Activated effector memory CD4-positive, alpha-beta T cell treated with Interleukin-2 at 50 U/mL for 16 hours (primary cell): ENCODE measurements around the gene PIGW.

Experiments
- DNase-seq: peaks from one replicate; pipeline ENCODE4 v3.0.0-alpha.2; 2020

PIGW gene

GRCh38 chr17:36546418-36547093, 11.8 kb downstream of the PIGW start:
- DNase-seq: no peak

GRCh38 chr17:36547776-36548175, 13.0 kb downstream of the PIGW start:
- no peak for DNase-seq

- no peak for DNase-seq
Observed at GRCh38 chr17:36550491-36551417, 16.0 kb downstream of the PIGW start.

- DNase-seq: no peak
Observed at GRCh38 chr17:36553459-36553858, 18.7 kb downstream of the PIGW start.

GRCh38 chr17:36566081-36566480, 31.3 kb downstream of the PIGW start:
- DNase-seq: no peak

- no peak for DNase-seq
Observed at GRCh38 chr17:36575028-36575427, 40.2 kb downstream of the PIGW start.

GRCh38 chr17:36576793-36577192, 42.0 kb downstream of the PIGW start:
- no peak for DNase-seq

- DNase-seq: no peak
Observed at GRCh38 chr17:36578671-36579070, 43.9 kb downstream of the PIGW start.

GRCh38 chr17:36583787-36584186, 49.0 kb downstream of the PIGW start:
- DNase-seq: no peak

GRCh38 chr17:36586138-36586537, 51.4 kb downstream of the PIGW start:
- DNase-seq: no peak
